ENCODE measurements around the gene GRPEL1. TPM values are rescaled to one million over a fixed set of nuclear protein-coding genes. Genes with fewer than 3 reads are reported as not detected.
A peak's percentile ranks its signal among the peaks of the same experiment; 100 is the strongest.

GRPEL1 gene
- total RNA-seq, 1 donor from 2014 or later: 55.8 TPM

DNA sequence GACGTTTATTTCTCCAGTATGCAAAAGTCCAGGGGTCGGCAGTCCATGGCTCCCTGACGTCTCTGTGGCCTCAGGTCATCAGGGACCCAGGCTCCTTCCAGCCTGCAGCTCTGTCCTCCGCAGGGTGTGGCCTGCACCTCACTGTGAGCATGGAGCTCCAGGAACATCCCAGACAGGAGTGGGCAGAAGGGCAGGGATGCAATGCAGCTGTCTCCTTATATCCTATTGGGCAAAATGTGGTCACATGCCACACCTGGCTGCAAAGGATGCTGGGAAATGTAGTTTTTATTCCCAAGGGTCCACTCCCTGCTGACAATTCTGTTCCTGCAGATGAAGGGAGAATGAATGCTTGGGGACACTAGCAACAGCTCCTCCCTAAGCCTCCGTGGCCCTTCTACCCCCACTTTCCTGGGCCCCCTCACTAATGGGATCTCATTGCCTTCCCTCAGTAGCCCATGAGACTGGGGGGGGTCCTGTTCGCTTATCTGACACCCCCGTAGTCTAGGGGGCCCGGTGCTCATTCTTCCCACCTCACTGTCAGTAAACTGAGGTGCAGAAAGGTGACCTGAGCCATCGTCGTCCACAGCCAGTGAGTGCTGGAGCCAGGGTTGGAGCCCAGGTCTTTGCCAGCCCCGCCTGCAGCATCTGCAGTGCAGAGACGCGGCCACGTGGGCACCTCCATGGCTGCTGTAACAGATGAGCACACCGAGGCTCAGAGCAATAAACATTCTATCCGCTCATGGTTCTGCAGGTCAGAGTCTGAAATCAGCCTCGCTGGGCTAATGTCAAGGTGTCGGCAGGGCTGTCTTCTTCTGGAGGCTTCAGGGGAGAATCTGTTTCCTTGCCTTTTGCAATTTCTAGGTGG, 5.9 kb upstream of the GRPEL1 start:
- H3K4me2 ChIP-seq (ENCODE audit: low read length): no peak overlapping the region
- H4K20me1 ChIP-seq (ENCODE audit: insufficient read depth, low read length): no peaks in the 10 kb centered on the region
- Mint-ChIP-seq H3K4me3 (ENCODE audit: unreplicated experiment) (no peak overlapping the region), H3K4me1 (ENCODE audit: low read depth, unreplicated experiment) (no peaks in the 10 kb centered on the region), H3K36me3 (ENCODE audit: low read depth, unreplicated experiment) (peaks cover 2% of the 10 kb centered on the region), H3K27ac (ENCODE audit: unreplicated experiment) (no peak overlapping the region), H3K9me3 (ENCODE audit: unreplicated experiment) (peaks cover 3% of the 10 kb centered on the region), H3K27me3 (ENCODE audit: low read depth, unreplicated experiment) (peaks cover 30% of the 10 kb centered on the region)
- no peaks in the 10 kb centered on the region for H3K79me2 ChIP-seq (ENCODE audit: insufficient read depth, low read length)
- no peak overlapping the region for H3K4me3 ChIP-seq (ENCODE audit: insufficient read depth, low read depth, low read length)
- peaks cover 10% of the 10 kb centered on the region for H3K27me3 ChIP-seq (ENCODE audit: insufficient read depth, low read length)
- H3K36me3 ChIP-seq (ENCODE audit: insufficient read depth, low read length): no peaks in the 10 kb centered on the region
- H3K4me1 ChIP-seq (ENCODE audit: insufficient read depth, low read length): peaks cover 4% of the 10 kb centered on the region
- DNase-seq (ENCODE audit: low read depth) (peak; percentile 16), FAIRE-seq (no peak)
- H3K27ac ChIP-seq (ENCODE audit: low read depth, low read length): no peak overlapping the region
- H3K9ac ChIP-seq (ENCODE audit: low read length): no peak overlapping the region
- no peaks in the 10 kb centered on the region for H3K9me3 ChIP-seq (ENCODE audit: insufficient read depth, low read depth, low read length)
- no peak for TF ChIP-seq EZH2 (IDR thresholded peaks at IDR 0.05; ENCODE audit: insufficient read depth, low read length)
- TF ChIP-seq, protein P1, sequence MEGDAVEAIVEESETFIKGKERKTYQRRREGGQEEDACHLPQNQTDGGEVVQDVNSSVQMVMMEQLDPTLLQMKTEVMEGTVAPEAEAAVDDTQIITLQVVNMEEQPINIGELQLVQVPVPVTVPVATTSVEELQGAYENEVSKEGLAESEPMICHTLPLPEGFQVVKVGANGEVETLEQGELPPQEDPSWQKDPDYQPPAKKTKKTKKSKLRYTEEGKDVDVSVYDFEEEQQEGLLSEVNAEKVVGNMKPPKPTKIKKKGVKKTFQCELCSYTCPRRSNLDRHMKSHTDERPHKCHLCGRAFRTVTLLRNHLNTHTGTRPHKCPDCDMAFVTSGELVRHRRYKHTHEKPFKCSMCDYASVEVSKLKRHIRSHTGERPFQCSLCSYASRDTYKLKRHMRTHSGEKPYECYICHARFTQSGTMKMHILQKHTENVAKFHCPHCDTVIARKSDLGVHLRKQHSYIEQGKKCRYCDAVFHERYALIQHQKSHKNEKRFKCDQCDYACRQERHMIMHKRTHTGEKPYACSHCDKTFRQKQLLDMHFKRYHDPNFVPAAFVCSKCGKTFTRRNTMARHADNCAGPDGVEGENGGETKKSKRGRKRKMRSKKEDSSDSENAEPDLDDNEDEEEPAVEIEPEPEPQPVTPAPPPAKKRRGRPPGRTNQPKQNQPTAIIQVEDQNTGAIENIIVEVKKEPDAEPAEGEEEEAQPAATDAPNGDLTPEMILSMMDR (IDR thresholded peaks at IDR 0.05; ENCODE audit: insufficient read depth, low read depth, low read length): no peak
- H2AFZ ChIP-seq (ENCODE audit: low read depth, low read length): no peak overlapping the region

DNA sequence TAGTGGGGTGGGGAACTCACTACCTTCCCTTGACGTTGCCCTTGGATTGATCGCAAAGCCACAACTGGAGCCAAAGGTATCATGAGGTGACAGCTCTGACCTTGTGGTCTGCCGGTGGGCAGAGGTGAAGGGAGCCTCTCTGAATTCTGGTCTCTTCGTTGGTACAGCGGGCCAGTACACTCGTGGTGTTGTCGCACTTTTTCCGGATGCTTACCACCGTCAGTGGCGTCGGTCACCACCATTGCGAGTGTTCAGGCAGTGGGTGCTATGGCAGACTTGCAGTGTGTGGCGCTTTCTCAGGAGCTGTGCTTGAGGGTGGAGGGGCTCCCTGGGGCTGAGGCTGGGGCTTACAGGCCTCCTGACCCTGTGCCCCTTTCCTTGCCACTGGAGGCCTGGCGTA, 5.2 kb upstream of the GRPEL1 start:
- peaks cover 6% of the 10 kb centered on the region for H3K4me1 ChIP-seq (ENCODE audit: insufficient read depth, low read length)
- H3K9me3 ChIP-seq (ENCODE audit: insufficient read depth, low read depth, low read length): no peaks in the 10 kb centered on the region
- H3K36me3 Mint-ChIP-seq (ENCODE audit: low read depth, unreplicated experiment): peaks cover 2% of the 10 kb centered on the region
- TF ChIP-seq, protein P1 (IDR thresholded peaks at IDR 0.05; ENCODE audit: insufficient read depth, low read depth, low read length): no peak
- no peak for TF ChIP-seq EZH2 (IDR thresholded peaks at IDR 0.05; ENCODE audit: insufficient read depth, low read length)
- H4K20me1 ChIP-seq (ENCODE audit: insufficient read depth, low read length): no peaks in the 10 kb centered on the region
- H3K27me3 Mint-ChIP-seq (ENCODE audit: low read depth, unreplicated experiment): peaks cover 30% of the 10 kb centered on the region
- no peak overlapping the region for H2AFZ ChIP-seq (ENCODE audit: low read depth, low read length)
- H3K4me3 Mint-ChIP-seq (ENCODE audit: unreplicated experiment): no peak overlapping the region
- H3K9ac ChIP-seq (ENCODE audit: low read length): no peak overlapping the region
- no peaks in the 10 kb centered on the region for H3K4me1 Mint-ChIP-seq (ENCODE audit: low read depth, unreplicated experiment)
- H3K4me3 ChIP-seq (ENCODE audit: insufficient read depth, low read depth, low read length): no peak overlapping the region
- H3K4me2 ChIP-seq (ENCODE audit: low read length): no peak overlapping the region
- no peak for FAIRE-seq
- no peaks in the 10 kb centered on the region for H3K79me2 ChIP-seq (ENCODE audit: insufficient read depth, low read length)
- H3K9me3 Mint-ChIP-seq (ENCODE audit: unreplicated experiment): peaks cover 3% of the 10 kb centered on the region
- peaks cover 10% of the 10 kb centered on the region for H3K27me3 ChIP-seq (ENCODE audit: insufficient read depth, low read length)
- peak overlapping the region; percentile 18 for H3K27ac Mint-ChIP-seq (ENCODE audit: unreplicated experiment)
- no peak for DNase-seq (ENCODE audit: low read depth)
- H3K36me3 ChIP-seq (ENCODE audit: insufficient read depth, low read length): no peaks in the 10 kb centered on the region
- H3K27ac ChIP-seq (ENCODE audit: low read depth, low read length): no peak overlapping the region
